Thyroid gland (tissue), 4 donors: ENCODE measurements around the gene TNS3.

Source experiments
- CTCF ChIP-seq, 6 experiments: fragments of 200-600 bp in 3 of 6; fragments of 450-650 bp in 3 of 6; sonication (generic) in 3 of 6; IDR thresholded peaks; one replicate each; pipeline ENCODE4 v1.5.1; 2016 to 2019; ENCODE audit warnings: antibody characterized with exemption in 6 of 6, mild to moderate bottlenecking in 2 of 6, inconsistent platforms in 1 of 6, moderate library complexity in 1 of 6
- POLR2A ChIP-seq, 2 donors: fragments of 450-650 bp; IDR thresholded peaks; one replicate each; pipeline ENCODE4 v1.6.1; 2017; ENCODE audit warnings: antibody characterized with exemption in 2 of 2, mild to moderate bottlenecking in 2 of 2, moderate library complexity in 1 of 2

- TF ChIP-seq CTCF (IDR thresholded peaks at IDR 0.05) (no peak), POLR2A (IDR thresholded peaks at IDR 0.05) (no peak)
Observed at GRCh38 chr7:47544416-47544815, 37.5 kb downstream of the TNS3 start.
